Panc1 (cell line): ENCODE results near the gene MAGOH. TPM values are rescaled to one million over a fixed set of nuclear protein-coding genes. Genes with fewer than 3 reads are reported as not detected.

ENCODE experiments used
- ATAC-seq: fragments of 200-7000 bp; cut with Tn5 transposase; 2 replicates; pipeline ENCODE4 v1.9.1; 2020; ENCODE audit warnings: mild to moderate bottlenecking, moderate library complexity
- BruUV-seq: library from RNA; stranded (reverse); fragments of 400-500 nt; replicated peaks from 2 replicates; lab custom pipeline; 2021; lab: Mats Ljungman, UMichigan
- CTCF ChIA-PET: fragments of 300-600 bp; sonication (Branson Sonifier 250); formaldehyde crosslinking; loops from one replicate; lab custom pipeline; 2022; ENCODE audit warnings: antibody characterized with exemption; lab: Charles Lee
- POLR2A ChIA-PET: fragments of 300-600 bp; sonication (Branson Sonifier 250); formaldehyde crosslinking; loops from one replicate; lab custom pipeline; 2022; ENCODE audit warnings: antibody characterized with exemption; lab: Charles Lee
- DNase-seq: peaks from one replicate; pipeline ENCODE4 v3.0.0-alpha.2; 2010; ENCODE audit warnings: low read depth, low spot score
- H3K27ac ChIP-seq: 2 replicates; pipeline ENCODE4 v1.5.1; 2011; ENCODE audit warnings: mild to moderate bottlenecking, low read length, inconsistent platforms
- H3K27me3 ChIP-seq: fragments of 200-500 bp; sonication (Bioruptor generic); 2 replicates; pipeline ENCODE4 v1.6.0; 2014; ENCODE audit warnings: low read length, inconsistent platforms; ENCODE audit not compliant: control insufficient read depth, insufficient read depth
- H3K36me3 ChIP-seq: fragments of 200-500 bp; sonication (Bioruptor generic); 2 replicates; pipeline ENCODE4 v1.5.1; 2014; ENCODE audit warnings: inconsistent platforms, mild to moderate bottlenecking, low read length, moderate library complexity; ENCODE audit not compliant: control insufficient read depth, insufficient read depth
- H3K4me1 ChIP-seq: 2 replicates; pipeline ENCODE4 v1.5.1; 2011; ENCODE audit warnings: inconsistent platforms, mild to moderate bottlenecking, low read length, moderate library complexity; ENCODE audit not compliant: control insufficient read depth, insufficient read depth
- H3K4me3 ChIP-seq, 2 experiments: 2 replicates each; pipeline ENCODE4 v1.5.1; 2011 to 2012; ENCODE audit warnings: low read depth in 2 of 2, low read length in 2 of 2, mild to moderate bottlenecking in 2 of 2, inconsistent platforms in 1 of 2, moderate library complexity in 1 of 2
- H3K9me3 ChIP-seq: fragments of 200-500 bp; sonication (Bioruptor generic); 2 replicates; pipeline ENCODE4 v1.5.1; 2014; ENCODE audit warnings: low read depth, mild to moderate bottlenecking, inconsistent platforms, low read length, moderate library complexity; ENCODE audit not compliant: control insufficient read depth, insufficient read depth
- CTCF ChIP-seq: fragments of 450-650 bp; IDR thresholded peaks from 2 replicates; pipeline ENCODE4 v1.5.1; 2017; ENCODE audit warnings: mild to moderate bottlenecking
- POLR2AphosphoS5 ChIP-seq: IDR thresholded peaks from 2 replicates; pipeline ENCODE4 v1.6.1; 2012; ENCODE audit warnings: mild to moderate bottlenecking, low read depth, low read length, moderate library complexity
- REST ChIP-seq, 2 experiments: IDR thresholded peaks; 2 replicates each; pipeline ENCODE4 v1.6.1; 2011 to 2012; ENCODE audit warnings: low read depth in 2 of 2, control low read depth in 1 of 2, low read length in 1 of 2, mild to moderate bottlenecking in 1 of 2, moderate library complexity in 1 of 2; ENCODE audit not compliant: insufficient read depth in 1 of 2
- SIN3A ChIP-seq: IDR thresholded peaks from 2 replicates; pipeline ENCODE4 v1.6.1; 2012; ENCODE audit warnings: low read depth, mild to moderate bottlenecking, low read length, moderate library complexity, borderline replicate concordance; ENCODE audit not compliant: insufficient read depth
- TCF7L2 ChIP-seq: IDR thresholded peaks from 2 replicates; pipeline ENCODE4 v1.6.1; 2011; ENCODE audit warnings: mild to moderate bottlenecking, low read depth, low read length, inconsistent platforms
- in situ Hi-C: cut with HindIII; loops from 2 replicates; pipeline ENCODE4 v1.10.0; 2016; ENCODE audit warnings: low sequenced_read_pairs, low pct_unique_long_range_greater_than_20kb
- intact Hi-C: fragments of 100-400 bp; cut with micrococcal nuclease; formaldehyde crosslinking; loops from one replicate; pipeline ENCODE4 v1.10.0; 2022; ENCODE audit not compliant: unreplicated experiment
- total RNA-seq: library from RNA; stranded (reverse); gene quantifications from one replicate; pipeline ENCODE4 v1.2.1, GENCODE V29; 2021; ENCODE audit not compliant: unreplicated experiment

MAGOH gene
- total RNA-seq, 1 experiment from 2014 or later: 63.8 TPM

GRCh38 chr1:53246261-53247134, 8.2 kb upstream of the MAGOH start:
- TF ChIP-seq REST (IDR thresholded peaks at IDR 0.05; ENCODE audit: insufficient read depth in 1 of 2, low read depth in 2 of 2, low read length in 1 of 2): no peak
- TF ChIP-seq SIN3A: no peak
- no peak for TF ChIP-seq CTCF
- TF ChIP-seq POLR2AphosphoS5: no peak
- no peak for TF ChIP-seq TCF7L2
- no peak for DNase-seq
- Histone ChIP-seq H3K27me3 (no peaks in the 10 kb centered on the region), H3K9me3 (no peaks in the 10 kb centered on the region), H3K4me3 (no peak overlapping the region), H3K4me1 (no peaks in the 10 kb centered on the region), H3K36me3 (no peaks in the 10 kb centered on the region), H3K27ac (no peak overlapping the region)
- CTCF ChIA-PET: no interaction called here
- no peak for ATAC-seq
- in situ Hi-C loops (no loop called here), intact Hi-C loops (no loop called here)
- BruUV-seq: no TSS peak
- POLR2A ChIA-PET: no interaction called here

GRCh38 chr1:53244141-53244540, 5.8 kb upstream of the MAGOH start:
- in situ Hi-C loops: no loop called here
- H3K4me1 ChIP-seq: peaks cover 2% of the 10 kb centered on the region
- H3K27ac ChIP-seq: no peak overlapping the region
- no peak for ATAC-seq
- no peaks in the 10 kb centered on the region for H3K27me3 ChIP-seq
- ChIA-PET POLR2A (no interaction called here), CTCF (interaction anchor here (0.5 kb wide), 1 partner anchor 353 kb away, joined by 6 read pairs; no protein-coding TSS in a partner anchor)
- intact Hi-C loops: no loop called here
- H3K9me3 ChIP-seq: no peaks in the 10 kb centered on the region
- no TSS peak for BruUV-seq
- no peaks in the 10 kb centered on the region for H3K36me3 ChIP-seq
- H3K4me3 ChIP-seq: no peak overlapping the region
- TF ChIP-seq POLR2AphosphoS5: no peak
- TF ChIP-seq TCF7L2: no peak
- no peak for TF ChIP-seq SIN3A
- TF ChIP-seq CTCF: no peak
- TF ChIP-seq REST (IDR thresholded peaks at IDR 0.05; ENCODE audit: insufficient read depth in 1 of 2, low read depth in 2 of 2, low read length in 1 of 2): no peak
- DNase-seq: no peak
